Sigmoid colon (tissue), 4 donors: ENCODE measurements around the gene MAIP1.

Experiments
- CTCF ChIP-seq, 4 experiments: fragments of 450-650 bp in 3 of 4; fragments of 200-600 bp in 1 of 4; IDR thresholded peaks; one replicate each; pipeline ENCODE4 v1.5.1; 2016 to 2019; ENCODE audit warnings: antibody characterized with exemption in 4 of 4, mild to moderate bottlenecking in 3 of 4, moderate library complexity in 2 of 4
- POLR2A ChIP-seq, 2 donors: fragments of 450-650 bp; IDR thresholded peaks; one replicate each; pipeline ENCODE4 v1.6.1; 2016; ENCODE audit warnings: antibody characterized with exemption in 2 of 2, mild to moderate bottlenecking in 2 of 2, moderate library complexity in 2 of 2
- POLR2AphosphoS5 ChIP-seq, 4 donors: sonication (generic); formaldehyde crosslinking; IDR thresholded peaks; one replicate each; pipeline ENCODE4 v1.6.1; 2017; ENCODE audit warnings: antibody characterized with exemption in 4 of 4

DNA sequence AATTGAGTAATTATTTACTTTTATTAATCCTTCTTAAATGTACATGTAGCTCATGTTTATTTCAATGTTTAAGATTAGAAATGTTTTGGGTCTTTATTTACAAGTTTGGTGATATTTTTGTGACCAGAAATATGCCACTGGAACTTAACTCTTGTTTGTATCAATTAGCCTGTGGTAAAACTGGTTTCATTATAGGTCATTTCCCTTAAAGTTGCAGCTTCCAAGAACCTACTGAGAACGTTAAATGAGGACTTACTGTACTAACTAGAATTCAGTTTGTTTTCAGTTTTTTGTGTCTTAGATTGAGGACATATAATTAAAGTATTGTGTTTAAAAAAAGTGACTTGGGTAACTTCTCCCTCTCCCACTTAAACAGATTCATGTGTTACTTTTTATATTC is 4.4 kb upstream of the MAIP1 start:
- TF ChIP-seq CTCF (IDR thresholded peaks at IDR 0.05), result no peak
- TF ChIP-seq POLR2A (IDR thresholded peaks at IDR 0.05), result no peak
- no peak for TF ChIP-seq POLR2AphosphoS5 (IDR thresholded peaks at IDR 0.05)
